Lower leg skin (tissue), 4 donors: Measurements from ENCODE around the gene LRFN2. TPM values are rescaled to one million over a fixed set of nuclear protein-coding genes. Genes with fewer than 3 reads are reported as not detected.

Experiments used
- DNase-seq, 2 donors: peaks; one replicate each; pipeline ENCODE4 v3.0.0-alpha.2; 2019; ENCODE audit warnings: low spot score in 2 of 2
- H3K4me3 ChIP-seq: fragments of 200-600 bp; sonication (generic); 2 replicates; pipeline ENCODE4 v1.5.1; 2017; ENCODE audit warnings: mild to moderate bottlenecking, low read depth; ENCODE audit not compliant: poor library complexity, severe bottlenecking
- POLR2A ChIP-seq, 2 donors: fragments of 450-650 bp; IDR thresholded peaks; one replicate each; pipeline ENCODE4 v1.6.1; 2016 to 2017; ENCODE audit warnings: antibody characterized with exemption in 2 of 2, mild to moderate bottlenecking in 1 of 2, moderate library complexity in 1 of 2
- WGBS, 2 donors: methylation state at CpG; one replicate each; pipeline ENCODE4 v1.1.5; 2018; 5-methylcytosine and 5-hydroxymethylcytosine counted together
- intact Hi-C: fragments of 100-400 bp; cut with DNase I; formaldehyde crosslinking; loops from one replicate; pipeline ENCODE4 v1.15.0; 2023; ENCODE audit warnings: low total_unique reads
- total RNA-seq, 4 donors: library from RNA; depleted of rRNA; stranded (reverse); fragments of >200 nt; gene quantifications; one replicate each; pipeline ENCODE4 v1.1.0, GENCODE V29; 2016
- TF ChIP-seq, protein P1 (sequence below), 3 donors: fragments of 450-650 bp; IDR thresholded peaks; one replicate each; pipeline ENCODE4 v1.5.1; 2016; ENCODE audit warnings: antibody characterized with exemption in 3 of 3, mild to moderate bottlenecking in 3 of 3, moderate library complexity in 2 of 3

LRFN2 gene
- total RNA-seq, 4 donors from 2014 or later = 0.10 TPM; not detected in 3

GRCh38 chr6:40438246-40438887 is 148.8 kb downstream of the LRFN2 start:
- no peak for DNase-seq
- intact Hi-C loops = no loop called here
- TF ChIP-seq, protein P1, sequence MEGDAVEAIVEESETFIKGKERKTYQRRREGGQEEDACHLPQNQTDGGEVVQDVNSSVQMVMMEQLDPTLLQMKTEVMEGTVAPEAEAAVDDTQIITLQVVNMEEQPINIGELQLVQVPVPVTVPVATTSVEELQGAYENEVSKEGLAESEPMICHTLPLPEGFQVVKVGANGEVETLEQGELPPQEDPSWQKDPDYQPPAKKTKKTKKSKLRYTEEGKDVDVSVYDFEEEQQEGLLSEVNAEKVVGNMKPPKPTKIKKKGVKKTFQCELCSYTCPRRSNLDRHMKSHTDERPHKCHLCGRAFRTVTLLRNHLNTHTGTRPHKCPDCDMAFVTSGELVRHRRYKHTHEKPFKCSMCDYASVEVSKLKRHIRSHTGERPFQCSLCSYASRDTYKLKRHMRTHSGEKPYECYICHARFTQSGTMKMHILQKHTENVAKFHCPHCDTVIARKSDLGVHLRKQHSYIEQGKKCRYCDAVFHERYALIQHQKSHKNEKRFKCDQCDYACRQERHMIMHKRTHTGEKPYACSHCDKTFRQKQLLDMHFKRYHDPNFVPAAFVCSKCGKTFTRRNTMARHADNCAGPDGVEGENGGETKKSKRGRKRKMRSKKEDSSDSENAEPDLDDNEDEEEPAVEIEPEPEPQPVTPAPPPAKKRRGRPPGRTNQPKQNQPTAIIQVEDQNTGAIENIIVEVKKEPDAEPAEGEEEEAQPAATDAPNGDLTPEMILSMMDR (IDR thresholded peaks at IDR 0.05) = no peak
- no peak for TF ChIP-seq POLR2A (IDR thresholded peaks at IDR 0.05)
- no peak overlapping the region for H3K4me3 ChIP-seq
- 63 to 66% methylated on average over 6 of the region's 6 CpGs for WGBS, 2 donors

- intact Hi-C loops = no loop called here
- no peak for TF ChIP-seq POLR2A (IDR thresholded peaks at IDR 0.05)
- TF ChIP-seq, protein P1 (IDR thresholded peaks at IDR 0.05) = no peak
- WGBS, 2 donors = 82 to 87% methylated on average over 2 of the region's 2 CpGs
- no peak for DNase-seq
- no peak overlapping the region for H3K4me3 ChIP-seq
These were observed 149.5 kb downstream of the LRFN2 start for GRCh38 chr6:40437631-40438030.

GRCh38 chr6:40436685-40437604 is 150.2 kb downstream of the LRFN2 start:
- TF ChIP-seq, protein P1 (IDR thresholded peaks at IDR 0.05) = no peak
- intact Hi-C loops = no loop called here
- 67 to 73% methylated on average over 8 of the region's 8 CpGs for WGBS, 2 donors
- DNase-seq = no peak
- no peak overlapping the region for H3K4me3 ChIP-seq

DNA sequence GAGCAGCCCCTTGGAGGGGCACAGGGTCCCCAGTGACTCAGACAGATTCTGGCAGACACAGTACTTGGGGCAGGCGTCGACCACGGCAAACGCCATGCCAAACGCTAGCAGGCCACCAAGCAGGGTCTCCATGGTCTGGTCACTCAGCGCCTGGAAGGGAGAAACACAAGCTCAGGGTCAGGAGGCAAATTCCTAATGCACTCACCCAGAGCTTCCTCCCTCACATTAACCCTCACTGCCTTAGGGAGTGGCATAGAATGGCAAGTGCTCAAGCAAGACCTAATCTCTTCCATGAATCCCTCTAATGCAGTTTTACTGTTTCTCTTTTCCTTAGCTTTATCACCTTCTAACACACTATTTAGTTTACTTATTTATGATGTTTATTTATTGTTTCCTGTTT is 154.2 kb downstream of the LRFN2 start:
- no peak for TF ChIP-seq POLR2A (IDR thresholded peaks at IDR 0.05)
- TF ChIP-seq, protein P1 (IDR thresholded peaks at IDR 0.05) = no peak
- DNase-seq = no peak
- intact Hi-C loops = no loop called here
- no peak overlapping the region for H3K4me3 ChIP-seq
- 94 to 95% methylated on average over 6 of the region's 6 CpGs for WGBS, 2 donors

GRCh38 chr6:40431706-40432105 is 155.5 kb downstream of the LRFN2 start:
- 95% methylated on average over 12 of the region's 12 CpGs for WGBS, 2 donors
- no peak overlapping the region for H3K4me3 ChIP-seq
- no peak for DNase-seq
- TF ChIP-seq, protein P1 (IDR thresholded peaks at IDR 0.05) = no peak
- TF ChIP-seq POLR2A (IDR thresholded peaks at IDR 0.05) = no peak
- intact Hi-C loops = no loop called here
